ENCODE data around the gene PLA2G4D.

DNA sequence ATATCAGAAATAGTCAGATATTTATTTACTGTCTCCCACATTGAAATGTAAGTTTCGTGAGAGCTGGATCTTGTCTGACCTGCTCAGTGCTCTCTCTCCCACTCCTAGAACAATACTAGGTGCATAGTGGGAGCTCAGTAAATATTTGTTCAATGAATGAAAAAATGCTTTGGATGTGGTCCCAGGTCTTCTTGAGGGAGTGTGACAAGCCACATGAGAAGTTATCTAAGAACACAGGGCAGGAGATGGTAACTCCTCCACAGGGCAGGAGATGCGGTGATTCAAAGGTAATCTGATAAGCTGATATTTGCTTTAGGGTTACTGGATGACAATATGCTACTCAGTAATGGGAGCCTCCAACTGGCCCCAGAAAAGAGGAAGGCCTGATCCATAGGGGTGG lies 47.8 kb downstream of the PLA2G4D start:
- TF ChIP-seq, protein P1, sequence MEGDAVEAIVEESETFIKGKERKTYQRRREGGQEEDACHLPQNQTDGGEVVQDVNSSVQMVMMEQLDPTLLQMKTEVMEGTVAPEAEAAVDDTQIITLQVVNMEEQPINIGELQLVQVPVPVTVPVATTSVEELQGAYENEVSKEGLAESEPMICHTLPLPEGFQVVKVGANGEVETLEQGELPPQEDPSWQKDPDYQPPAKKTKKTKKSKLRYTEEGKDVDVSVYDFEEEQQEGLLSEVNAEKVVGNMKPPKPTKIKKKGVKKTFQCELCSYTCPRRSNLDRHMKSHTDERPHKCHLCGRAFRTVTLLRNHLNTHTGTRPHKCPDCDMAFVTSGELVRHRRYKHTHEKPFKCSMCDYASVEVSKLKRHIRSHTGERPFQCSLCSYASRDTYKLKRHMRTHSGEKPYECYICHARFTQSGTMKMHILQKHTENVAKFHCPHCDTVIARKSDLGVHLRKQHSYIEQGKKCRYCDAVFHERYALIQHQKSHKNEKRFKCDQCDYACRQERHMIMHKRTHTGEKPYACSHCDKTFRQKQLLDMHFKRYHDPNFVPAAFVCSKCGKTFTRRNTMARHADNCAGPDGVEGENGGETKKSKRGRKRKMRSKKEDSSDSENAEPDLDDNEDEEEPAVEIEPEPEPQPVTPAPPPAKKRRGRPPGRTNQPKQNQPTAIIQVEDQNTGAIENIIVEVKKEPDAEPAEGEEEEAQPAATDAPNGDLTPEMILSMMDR (IDR thresholded peaks at IDR 0.05; ENCODE audit: borderline replicate concordance, extremely low read depth, low read length, poor library complexity, severe bottlenecking): no peak
- TF ChIP-seq EZH2 (IDR thresholded peaks at IDR 0.05; ENCODE audit: borderline replicate concordance, low read depth, low read length, severe bottlenecking): no peak

All from DND-41 (cell line).